Endothelial cell of umbilical vein (primary cell): ENCODE results near the gene RAMACL.

Source experiments
- CTCF ChIP-seq, 2 donors: IDR thresholded peaks; 1 replicate in 1 of 2; 2 replicates in 1 of 2; pipeline ENCODE4 v1.5.1; 2011; ENCODE audit warnings: low read length in 2 of 2, mild to moderate bottlenecking in 2 of 2, moderate library complexity in 2 of 2, control low read depth in 1 of 2, inconsistent platforms in 1 of 2, low read depth in 1 of 2; ENCODE audit not compliant: insufficient read depth in 1 of 2; ENCODE audit errors: extremely low read depth in 1 of 2
- EZH2 ChIP-seq: IDR thresholded peaks from 2 replicates; pipeline ENCODE4 v1.6.1; 2012; ENCODE audit warnings: borderline replicate concordance, low read depth, mild to moderate bottlenecking, moderate library complexity, low read length, inconsistent platforms; ENCODE audit not compliant: severe bottlenecking
- FOS ChIP-seq: IDR thresholded peaks from 2 replicates; pipeline ENCODE4 v1.6.1; 2011; ENCODE audit warnings: mild to moderate bottlenecking, low read length, moderate library complexity, borderline replicate concordance; ENCODE audit not compliant: insufficient read depth
- GATA2 ChIP-seq: IDR thresholded peaks from 2 replicates; pipeline ENCODE4 v1.7.0; 2011; ENCODE audit warnings: low read depth, mild to moderate bottlenecking, moderate library complexity, mixed read lengths, low read length; ENCODE audit not compliant: insufficient read length, insufficient read depth
- JUN ChIP-seq: IDR thresholded peaks from 2 replicates; pipeline ENCODE4 v1.6.1; 2011; ENCODE audit warnings: borderline replicate concordance, low read depth; ENCODE audit not compliant: insufficient read length, insufficient read depth
- POLR2A ChIP-seq: IDR thresholded peaks from 2 replicates; pipeline ENCODE4 v1.6.1; 2012; ENCODE audit warnings: low read depth, mild to moderate bottlenecking, control low read depth, low read length

- TF ChIP-seq GATA2 (no peak), POLR2A (no peak), CTCF (IDR thresholded peaks at IDR 0.05; ENCODE audit: extremely low read depth in 1 of 2, insufficient read depth in 1 of 2, low read depth in 1 of 2, low read length in 2 of 2) (no peak), FOS (no peak), JUN (no peak), EZH2 (no peak)
These were observed 23.3 kb downstream of the RAMACL start for GRCh38 chr6:166563200-166563599.
